ENCODE results near the gene CYP2C18. TPM values are rescaled to one million over a fixed set of nuclear protein-coding genes. Genes with fewer than 3 reads are reported as not detected.

CYP2C18 gene
- total and polyA plus RNA-seq, 2 donors (not counting 1 experiment from before 2014, with no cell fraction given), result not detected

GRCh38 chr10:94666391-94667102 lies 17.0 kb upstream of the CYP2C18 start:
- H3K27ac Mint-ChIP-seq, result no peak overlapping the region
- ChIA-PET POLR2A (no interaction called here), CTCF (no interaction called here)
- Histone ChIP-seq H3K27me3 (replicated peaks in 1 of 4; ENCODE audit: control extremely low read depth in 1 of 4, control insufficient read depth in 3 of 4, insufficient read depth in 4 of 4, low read length in 3 of 4) (no peaks in the 10 kb centered on the region), H2AFZ (ENCODE audit: insufficient read depth, low read depth, low read length, poor library complexity, severe bottlenecking) (no peak overlapping the region), H3K79me2 (ENCODE audit: control insufficient read depth, insufficient read depth, low read length) (no peaks in the 10 kb centered on the region), H4K20me1 (ENCODE audit: control insufficient read depth, insufficient read depth, low read length, poor library complexity, severe bottlenecking) (no peaks in the 10 kb centered on the region), H3K4me1 (ENCODE audit: control insufficient read depth in 2 of 2, insufficient read depth in 2 of 2, low read length in 2 of 2) (no peaks in the 10 kb centered on the region), H3K9ac (ENCODE audit: low read length) (no peak overlapping the region), H3K27ac (ENCODE audit: low read length in 2 of 2) (no peak overlapping the region), H3K36me3 (replicated peaks in 1 of 2; ENCODE audit: control extremely low read depth in 1 of 2, control insufficient read depth in 1 of 2, extremely low read depth in 1 of 2, insufficient read depth in 2 of 2, low read length in 1 of 2) (no peaks in the 10 kb centered on the region), H3K9me3 (ENCODE audit: control extremely low read depth in 1 of 3, control insufficient read depth in 2 of 3, insufficient read depth in 1 of 3, low read length in 2 of 3) (no peaks in the 10 kb centered on the region), H3K4me2 (replicated peaks; ENCODE audit: low read depth, low read length, poor library complexity, severe bottlenecking) (no peak overlapping the region), H3K4me3 (ENCODE audit: control extremely low read depth in 1 of 5, extremely low read depth in 1 of 5, insufficient read depth in 1 of 5, low read depth in 2 of 5, low read length in 4 of 5) (no peak overlapping the region)
- no peak overlapping the region for H3K4me3 Mint-ChIP-seq
- ATAC-seq (ENCODE audit: low read depth) (no peak), DNase-seq (no peak)
- WGBS (ENCODE audit: insufficient coverage), result 100% methylated on average over 1 of the region's 6 CpGs
- intact Hi-C loops (cut with micrococcal nuclease), result no loop called here
- peaks cover 4% of the 10 kb centered on the region for H3K27me3 Mint-ChIP-seq
- no peaks in the 10 kb centered on the region for H3K4me1 Mint-ChIP-seq
- no peak for TF ChIP-seq CTCF (IDR thresholded peaks at IDR 0.05)
- TF ChIP-seq EZH2 (IDR thresholded peaks at IDR 0.05; ENCODE audit: borderline replicate concordance, insufficient read depth, low read depth, low read length, poor library complexity, severe bottlenecking), result no peak
- no peaks in the 10 kb centered on the region for H3K9me3 Mint-ChIP-seq (ENCODE audit: insufficient read depth)

DNA sequence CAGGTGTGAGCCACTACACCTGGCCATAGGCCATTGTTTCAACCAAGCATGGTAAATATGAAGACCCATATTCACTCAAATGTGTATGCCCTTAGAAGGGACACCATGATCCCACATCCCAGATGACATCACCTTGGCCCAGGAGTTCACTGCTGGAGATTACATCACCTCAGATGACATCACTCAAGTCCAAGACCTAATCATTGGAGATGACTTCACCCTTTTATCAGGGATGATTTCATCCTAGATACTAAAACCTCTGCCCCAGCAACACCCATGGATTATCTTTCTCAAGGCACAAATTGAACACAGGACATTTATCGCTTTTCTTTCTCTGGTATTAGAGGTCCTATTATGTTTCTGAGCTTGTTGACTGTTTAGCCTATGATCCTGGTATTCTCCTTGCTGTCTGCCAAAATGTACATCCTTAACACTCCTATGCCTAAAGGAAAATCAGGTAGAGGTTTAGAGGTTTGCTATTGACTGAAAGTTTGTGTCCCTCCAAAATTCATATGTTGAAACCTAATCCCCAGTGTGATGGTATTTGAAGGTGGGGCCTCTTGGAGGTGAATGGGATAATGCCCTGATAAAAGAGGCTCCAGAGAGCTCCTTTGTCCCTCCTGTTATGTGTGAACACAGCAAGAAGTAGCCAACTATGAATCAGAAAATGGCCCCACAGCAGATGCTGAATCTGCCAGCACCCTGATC lies 9.8 kb upstream of the CYP2C18 start:
- TF ChIP-seq CTCF (IDR thresholded peaks at IDR 0.05) (no peak), EZH2 (IDR thresholded peaks at IDR 0.05; ENCODE audit: borderline replicate concordance, insufficient read depth, low read depth, low read length, poor library complexity, severe bottlenecking) (no peak)
- Histone ChIP-seq H2AFZ (ENCODE audit: insufficient read depth, low read depth, low read length, poor library complexity, severe bottlenecking) (no peak overlapping the region), H3K27ac (ENCODE audit: low read length in 2 of 2) (no peak overlapping the region), H3K9ac (ENCODE audit: low read length) (no peak overlapping the region), H3K79me2 (ENCODE audit: control insufficient read depth, insufficient read depth, low read length) (no peaks in the 10 kb centered on the region), H3K27me3 (replicated peaks in 1 of 4; ENCODE audit: control extremely low read depth in 1 of 4, control insufficient read depth in 3 of 4, insufficient read depth in 4 of 4, low read length in 3 of 4) (no peaks in the 10 kb centered on the region), H3K36me3 (replicated peaks in 1 of 2; ENCODE audit: control extremely low read depth in 1 of 2, control insufficient read depth in 1 of 2, extremely low read depth in 1 of 2, insufficient read depth in 2 of 2, low read length in 1 of 2) (no peaks in the 10 kb centered on the region), H3K4me1 (ENCODE audit: control insufficient read depth in 2 of 2, insufficient read depth in 2 of 2, low read length in 2 of 2) (no peaks in the 10 kb centered on the region), H4K20me1 (ENCODE audit: control insufficient read depth, insufficient read depth, low read length, poor library complexity, severe bottlenecking) (no peaks in the 10 kb centered on the region), H3K4me3 (ENCODE audit: control extremely low read depth in 1 of 5, extremely low read depth in 1 of 5, insufficient read depth in 1 of 5, low read depth in 2 of 5, low read length in 4 of 5) (no peak overlapping the region), H3K4me2 (replicated peaks; ENCODE audit: low read depth, low read length, poor library complexity, severe bottlenecking) (no peak overlapping the region), H3K9me3 (ENCODE audit: control extremely low read depth in 1 of 3, control insufficient read depth in 2 of 3, insufficient read depth in 1 of 3, low read length in 2 of 3) (no peaks in the 10 kb centered on the region)
- Mint-ChIP-seq H3K4me3 (no peak overlapping the region), H3K27me3 (peaks cover 5% of the 10 kb centered on the region), H3K9me3 (ENCODE audit: insufficient read depth) (no peaks in the 10 kb centered on the region), H3K27ac (no peak overlapping the region), H3K4me1 (no peaks in the 10 kb centered on the region)
- CTCF ChIA-PET, result no interaction called here
- ATAC-seq (ENCODE audit: low read depth), result no peak
- WGBS (ENCODE audit: insufficient coverage), result no CpG with 5 or more reads among the region's 1 CpG
- intact Hi-C loops (cut with micrococcal nuclease), result no loop called here
- no peak for DNase-seq
- POLR2A ChIA-PET, result no interaction called here
